HL-60 (cell line): ENCODE results near the gene CAB39L.

Source experiments
- GABPA ChIP-seq: IDR thresholded peaks from 2 replicates; pipeline ENCODE4 v1.6.1; 2012; ENCODE audit warnings: low read depth
- REST ChIP-seq: IDR thresholded peaks from 2 replicates; pipeline ENCODE4 v1.6.1; 2012; ENCODE audit warnings: low read depth; ENCODE audit not compliant: insufficient replicate concordance

GRCh38 chr13:49342454-49342853 is 101.4 kb downstream of the CAB39L start:
- TF ChIP-seq GABPA (no peak), REST (no peak)
